OCI-LY3 (cell line): ENCODE measurements around the gene BAZ2B.

Experiments used
- H2AFZ ChIP-seq: fragments of 200-600, 300-600 bp; shearing (Covaris generic); 2 replicates; pipeline ENCODE4 v1.6.0; 2014; ENCODE audit warnings: antibody characterized with exemption, low read depth, low read length
- H3K27ac ChIP-seq: fragments of 200-600, 300-600 bp; sonication (generic); 2 replicates; pipeline ENCODE4 v1.5.1; 2014; ENCODE audit warnings: mild to moderate bottlenecking, low read length, moderate library complexity, mixed read lengths
- H3K27me3 ChIP-seq: fragments of 200-600, 300-600 bp; sonication (generic); 2 replicates; pipeline ENCODE4 v1.6.1; 2014; ENCODE audit warnings: low read depth, low read length, mixed read lengths
- H3K36me3 ChIP-seq: fragments of 200-600, 300-600 bp; sonication (generic); replicated peaks from 2 replicates; pipeline ENCODE3; 2014; ENCODE audit warnings: low read depth, low read length, mixed read lengths
- H3K4me1 ChIP-seq: fragments of 300-600, 200-600 bp; sonication (generic); 2 replicates; pipeline ENCODE4 v1.6.1; 2014; ENCODE audit warnings: low read length, mixed read lengths
- H3K4me2 ChIP-seq: fragments of 200-600, 300-600 bp; sonication (generic); 2 replicates; pipeline ENCODE4 v1.6.1; 2014; ENCODE audit warnings: low read length, mixed read lengths
- H3K4me3 ChIP-seq: fragments of 300-600, 200-600 bp; sonication (generic); 2 replicates; pipeline ENCODE4 v1.5.1; 2014; ENCODE audit warnings: antibody characterized with exemption, mild to moderate bottlenecking, low read length, moderate library complexity
- H3K79me2 ChIP-seq: fragments of 300-600, 200-600 bp; shearing (Covaris generic); 2 replicates; pipeline ENCODE4 v1.6.1; 2014; ENCODE audit warnings: mild to moderate bottlenecking, low read length, mixed read lengths
- H3K9ac ChIP-seq: fragments of 300-600, 200-600 bp; shearing (Covaris generic); 2 replicates; pipeline ENCODE4 v1.6.0; 2014; ENCODE audit warnings: mild to moderate bottlenecking, low read length, moderate library complexity
- H3K9me3 ChIP-seq: fragments of 200-600, 300-600 bp; shearing (Covaris generic); 2 replicates; pipeline ENCODE4 v1.6.1; 2014; ENCODE audit warnings: low read length, mixed read lengths; ENCODE audit not compliant: insufficient read depth
- H4K20me1 ChIP-seq: fragments of 200-600, 300-600 bp; sonication (generic); 2 replicates; pipeline ENCODE4 v1.6.1; 2016; ENCODE audit warnings: low read length, mixed read lengths; ENCODE audit not compliant: insufficient read depth
- CTCF ChIP-seq: fragments of 200-600, 300-600 bp; sonication (generic); IDR thresholded peaks from 2 replicates; pipeline ENCODE4 v1.5.1; 2014; ENCODE audit warnings: antibody characterized with exemption, low read length, low read depth
- EZH2phosphoT487 ChIP-seq: fragments of 200-600 bp; shearing (Covaris generic); IDR thresholded peaks from 2 replicates; pipeline ENCODE4 v1.6.1; 2018; ENCODE audit warnings: antibody characterized with exemption, mixed run types, low read depth

The BAZ2B gene

GRCh38 chr2:159515441-159515840 lies 100.9 kb downstream of the BAZ2B start:
- Histone ChIP-seq H3K4me2 (peak overlapping the region; percentile 64), H3K4me3 (peak overlapping the region; percentile 69), H3K27me3 (no peaks in the 10 kb centered on the region), H3K9me3 (no peaks in the 10 kb centered on the region), H3K9ac (peak overlapping the region; percentile 56; the same call in 1 of the 2 replicates), H3K27ac (no peak overlapping the region), H3K36me3 (no peaks in the 10 kb centered on the region), H4K20me1 (no peaks in the 10 kb centered on the region), H3K79me2 (no peaks in the 10 kb centered on the region), H2AFZ (peak overlapping the region; percentile 70), H3K4me1 (peaks cover 10% of the 10 kb centered on the region)
- TF ChIP-seq CTCF (no peak), EZH2phosphoT487 (no peak)

GRCh38 chr2:159513745-159514144 lies 102.6 kb downstream of the BAZ2B start:
- no peak overlapping the region for H2AFZ ChIP-seq
- TF ChIP-seq EZH2phosphoT487 (no peak), CTCF (no peak)
- H3K4me2 ChIP-seq = no peak overlapping the region

GRCh38 chr2:159508140-159508539 lies 108.2 kb downstream of the BAZ2B start:
- no peak overlapping the region for H3K4me2 ChIP-seq
- no peaks in the 10 kb centered on the region for H3K36me3 ChIP-seq
- no peak overlapping the region for H2AFZ ChIP-seq
- H3K4me3 ChIP-seq = no peak overlapping the region
- H3K27ac ChIP-seq = no peak overlapping the region
- no peaks in the 10 kb centered on the region for H3K4me1 ChIP-seq
- TF ChIP-seq CTCF (no peak), EZH2phosphoT487 (no peak)
- H3K27me3 ChIP-seq = no peaks in the 10 kb centered on the region
- no peaks in the 10 kb centered on the region for H4K20me1 ChIP-seq
- H3K79me2 ChIP-seq = no peaks in the 10 kb centered on the region
- no peaks in the 10 kb centered on the region for H3K9me3 ChIP-seq
- H3K9ac ChIP-seq = no peak overlapping the region

More at GRCh38 chr2:159513745-159514144, 102.6 kb downstream of the BAZ2B start:
- no peak overlapping the region for H3K9ac ChIP-seq
- no peak overlapping the region for H3K27ac ChIP-seq
- no peak overlapping the region for H3K4me3 ChIP-seq
- peaks cover 10% of the 10 kb centered on the region for H3K4me1 ChIP-seq
- H3K27me3 ChIP-seq = no peaks in the 10 kb centered on the region
- H3K9me3 ChIP-seq = no peaks in the 10 kb centered on the region
- H4K20me1 ChIP-seq = no peaks in the 10 kb centered on the region
- no peaks in the 10 kb centered on the region for H3K79me2 ChIP-seq
- H3K36me3 ChIP-seq = no peaks in the 10 kb centered on the region

- Histone ChIP-seq H3K9me3 (no peaks in the 10 kb centered on the region), H4K20me1 (no peaks in the 10 kb centered on the region), H3K27me3 (no peaks in the 10 kb centered on the region), H3K36me3 (no peaks in the 10 kb centered on the region), H3K27ac (no peak overlapping the region), H2AFZ (no peak overlapping the region), H3K9ac (no peak overlapping the region), H3K79me2 (no peaks in the 10 kb centered on the region), H3K4me2 (no peak overlapping the region), H3K4me1 (no peaks in the 10 kb centered on the region), H3K4me3 (no peak overlapping the region)
- TF ChIP-seq CTCF = no peak
- TF ChIP-seq EZH2phosphoT487 = no peak
Measured at GRCh38 chr2:159506764-159507440, 109.4 kb downstream of the BAZ2B start.
